Raji (cell line): Measurements from ENCODE around the gene BOD1L1.

ENCODE experiments used
- POLR2A ChIP-seq: IDR thresholded peaks from 2 replicates; pipeline ENCODE4 v1.6.1; 2011; ENCODE audit warnings: low read depth, low read length, control low read depth; ENCODE audit not compliant: insufficient read depth

Gene BOD1L1

GRCh38 chr4:13627606-13628311, at the start of gene BOD1L1:
BOD1L1 (minus strand) TSS chr4:13627725; CDS start chr4:13627587, 138 bp downstream.
- peak; percentile 81 for TF ChIP-seq POLR2A

DNA sequence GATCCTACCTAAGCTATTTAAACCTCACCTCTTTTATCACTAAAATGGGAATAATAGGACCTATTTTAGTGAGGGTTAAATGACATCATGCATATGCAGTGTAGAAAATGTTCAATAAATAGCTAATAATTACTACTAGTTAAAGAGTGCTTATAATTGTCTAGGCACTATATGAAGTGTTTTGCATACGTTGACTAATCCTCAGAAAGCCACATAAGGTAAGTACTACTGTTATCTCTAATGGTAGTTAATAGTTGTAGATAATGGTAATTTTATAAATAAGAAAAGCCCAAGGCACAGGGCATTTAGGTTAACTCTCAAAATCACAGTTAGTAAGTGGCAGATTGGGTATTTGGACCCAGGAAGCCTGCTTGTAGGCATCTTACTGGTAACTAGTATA, 47.4 kb upstream of the BOD1L1 start:
- no peak for TF ChIP-seq POLR2A

- TF ChIP-seq POLR2A = no peak
Observed at GRCh38 chr4:13673167-13673566, 45.6 kb upstream of the BOD1L1 start.

GRCh38 chr4:13670456-13671160, 43.1 kb upstream of the BOD1L1 start:
- no peak for TF ChIP-seq POLR2A

DNA sequence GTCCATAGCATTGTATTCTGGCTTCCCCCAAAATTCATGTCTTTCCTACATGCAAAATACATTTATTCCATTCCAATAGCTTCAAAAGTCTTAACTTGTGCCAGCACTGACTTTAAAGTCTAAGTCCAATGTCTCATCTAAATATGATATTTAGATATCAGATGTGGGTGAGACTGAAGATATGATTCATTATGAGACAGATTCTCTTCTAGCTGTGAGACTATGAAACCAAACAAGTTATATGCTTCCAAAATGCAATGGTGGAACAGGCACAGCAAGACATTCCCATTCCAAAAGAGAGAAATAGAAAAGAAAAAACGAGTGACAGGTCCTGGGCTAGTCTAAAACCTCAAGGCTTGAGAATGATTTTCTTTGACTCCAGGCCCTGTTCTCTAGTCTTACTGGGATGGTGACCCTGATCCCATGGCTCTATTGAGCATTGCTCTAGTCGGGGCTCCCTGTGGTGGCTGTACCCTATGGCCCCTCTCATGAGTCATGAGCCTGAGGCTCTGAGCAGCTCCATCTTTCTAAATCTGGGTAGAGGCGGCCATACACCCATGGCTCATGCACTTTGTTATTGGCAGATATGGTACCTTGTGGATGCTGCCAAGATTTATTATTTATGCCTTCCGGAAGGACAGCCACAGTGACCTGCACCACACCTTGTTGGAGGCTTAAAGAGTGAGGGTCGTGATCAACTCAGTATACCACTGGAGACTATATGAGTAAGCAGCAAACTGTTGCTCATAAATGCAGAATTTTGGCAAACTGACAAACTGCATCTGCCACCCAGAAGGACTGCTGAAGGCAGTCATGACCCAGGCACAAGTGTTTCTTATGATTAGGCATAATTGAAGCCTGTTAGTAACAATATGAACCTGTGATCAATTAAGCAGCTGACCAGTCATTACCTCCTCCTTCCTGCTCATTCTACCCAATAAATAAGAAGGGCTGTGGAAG, 38.5 kb upstream of the BOD1L1 start:
- TF ChIP-seq POLR2A = no peak

DNA sequence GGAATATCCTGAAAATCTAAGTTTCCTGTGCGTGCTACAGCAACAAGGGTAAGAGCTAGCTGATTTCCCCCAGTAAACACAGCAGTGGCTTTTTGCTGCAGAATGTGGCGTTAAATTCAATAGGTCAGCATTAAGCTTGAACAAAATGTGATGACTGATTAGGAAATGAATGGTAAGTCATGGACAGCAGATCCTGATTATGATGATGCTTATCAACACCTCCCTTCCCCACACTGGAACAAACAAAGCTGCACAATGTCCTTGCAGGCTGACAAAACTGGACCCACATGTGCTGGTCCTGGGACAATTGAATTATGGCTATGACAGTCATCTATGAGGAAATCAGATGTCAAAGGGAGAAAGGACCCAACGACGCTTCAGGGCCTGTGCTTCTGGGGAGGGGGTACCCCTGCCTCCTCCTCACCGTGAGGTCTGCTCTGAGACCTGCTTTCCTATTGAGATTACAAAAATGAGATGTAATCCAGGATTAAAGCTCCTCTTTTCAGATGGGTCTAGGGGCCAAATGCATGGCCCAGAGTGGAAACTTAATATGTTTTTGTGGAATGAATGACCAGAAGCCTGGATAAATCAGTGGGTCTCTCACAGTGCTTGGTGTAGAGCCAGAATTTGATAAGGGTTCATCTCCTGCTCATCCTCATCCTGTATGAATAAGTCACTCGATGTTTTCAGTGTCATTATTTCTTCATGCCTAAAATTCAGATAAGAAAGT, 32.0 kb upstream of the BOD1L1 start:
- no peak for TF ChIP-seq POLR2A

DNA sequence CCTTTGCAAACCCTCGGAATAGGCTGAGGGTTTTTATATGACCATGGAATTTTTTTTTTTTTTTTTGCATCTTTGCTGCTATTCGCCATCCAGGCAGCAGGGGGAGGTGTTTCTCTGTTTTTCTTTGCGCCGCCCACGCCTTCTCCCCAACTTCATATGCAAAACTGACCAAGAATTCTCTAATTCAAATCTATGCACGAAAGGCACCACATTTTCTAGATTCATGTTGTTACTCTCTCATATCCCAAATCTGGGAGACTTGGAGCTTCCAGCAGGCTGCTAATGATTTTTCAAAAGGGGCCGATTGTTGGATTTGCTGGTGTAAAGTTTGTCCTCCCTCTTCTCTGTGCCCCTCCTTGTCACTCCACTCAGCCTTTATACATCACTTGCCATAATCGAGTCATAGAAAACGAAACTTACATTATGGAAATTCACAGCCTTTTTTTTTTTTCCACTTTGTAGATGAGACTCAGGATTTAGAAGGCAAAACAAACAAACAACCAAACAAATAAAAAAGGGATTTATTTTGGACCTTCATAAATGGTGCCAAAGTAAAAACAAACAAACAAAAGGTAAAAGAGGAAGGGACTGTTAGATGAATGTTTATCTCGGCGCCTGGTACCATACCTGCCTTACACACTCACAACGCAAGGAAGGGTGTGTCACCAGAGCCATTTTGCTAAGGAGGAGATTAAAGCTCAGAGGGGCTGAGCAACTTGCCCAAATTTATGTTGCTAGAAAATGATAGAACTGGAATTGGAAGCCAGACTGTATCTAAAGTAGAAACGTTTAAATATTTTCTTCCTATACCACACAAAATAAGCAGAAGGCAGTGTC, 29.3 kb upstream of the BOD1L1 start:
- TF ChIP-seq POLR2A = no peak

- no peak for TF ChIP-seq POLR2A
Observed at GRCh38 chr4:13654162-13654797, 26.8 kb upstream of the BOD1L1 start.

DNA sequence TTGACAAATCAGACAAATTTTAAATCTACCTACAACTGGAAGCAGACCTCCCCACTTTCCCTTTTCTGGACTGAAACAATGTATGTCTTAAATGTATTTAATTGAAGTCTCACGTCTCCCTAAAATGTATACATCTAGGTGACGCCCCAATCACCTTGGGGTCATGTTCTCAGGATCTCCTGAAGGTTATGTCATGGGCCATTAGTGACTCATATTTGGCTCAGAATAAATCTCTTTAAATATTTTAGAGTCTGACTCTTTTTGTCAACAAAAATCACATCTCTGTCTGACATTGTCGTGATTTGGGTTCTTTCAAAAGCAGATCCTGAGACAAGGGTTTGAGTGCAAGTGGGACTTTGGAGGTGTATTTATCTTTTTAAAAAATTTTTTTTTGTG, 26.2 kb upstream of the BOD1L1 start:
- no peak for TF ChIP-seq POLR2A

DNA sequence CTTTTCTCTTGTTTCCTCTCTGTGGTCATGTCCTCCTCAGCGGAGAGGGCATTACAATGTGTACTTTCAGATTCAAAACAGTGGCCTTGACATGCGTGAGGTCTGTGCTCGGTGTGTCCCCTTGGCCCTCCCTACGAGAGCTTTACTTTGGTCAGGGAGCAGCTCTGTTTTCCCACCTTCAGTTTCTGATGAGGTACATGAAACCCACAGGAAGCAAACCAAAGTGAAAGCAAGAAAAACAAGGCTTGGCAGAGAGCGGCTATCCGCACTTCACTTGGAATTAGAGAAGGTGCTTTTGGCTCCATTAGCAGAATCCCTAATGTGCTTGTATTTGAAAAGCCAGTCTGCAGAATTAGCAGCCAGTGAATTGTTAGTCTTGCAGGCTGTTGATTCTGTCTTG, 19.5 kb upstream of the BOD1L1 start:
- TF ChIP-seq POLR2A = no peak

GRCh38 chr4:13645075-13645474, 17.6 kb upstream of the BOD1L1 start:
- no peak for TF ChIP-seq POLR2A

- no peak for TF ChIP-seq POLR2A
Observed at GRCh38 chr4:13642170-13642950, 14.8 kb upstream of the BOD1L1 start.

DNA sequence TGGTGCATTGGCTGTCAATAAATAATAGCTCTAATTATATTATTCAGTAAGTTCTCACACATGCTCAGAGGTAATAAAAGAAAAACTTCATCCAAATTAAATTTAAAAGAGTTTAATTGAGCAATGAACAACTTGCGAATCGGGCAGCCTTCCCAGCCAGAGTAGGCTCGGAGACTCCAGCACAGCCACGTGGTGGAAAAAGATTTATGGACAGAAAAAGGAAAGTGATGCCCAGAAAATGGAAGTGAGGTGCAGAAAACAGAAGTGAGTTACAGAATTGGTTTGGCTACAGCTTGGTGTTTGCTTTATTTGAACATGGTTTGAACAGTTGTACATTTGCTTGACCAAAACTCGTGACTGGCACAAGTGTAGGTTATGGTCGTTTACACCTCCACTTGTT, 13.6 kb upstream of the BOD1L1 start:
- no peak for TF ChIP-seq POLR2A
